BLaER1 (cell line): Measurements from ENCODE around the gene LRRC15.

Experiments
- H3K27ac ChIP-seq: shearing (Covaris generic); formaldehyde crosslinking; 2 replicates; pipeline ENCODE4 v1.8.1; 2022
- H3K27me3 ChIP-seq: shearing (Covaris generic); formaldehyde crosslinking; 2 replicates; pipeline ENCODE4 v1.8.1; 2022
- H3K36me3 ChIP-seq: shearing (Covaris generic); formaldehyde crosslinking; 2 replicates; pipeline ENCODE4 v1.8.1; 2022
- H3K4me1 ChIP-seq: shearing (Covaris generic); formaldehyde crosslinking; 2 replicates; pipeline ENCODE4 v1.8.1; 2022
- H3K4me2 ChIP-seq: shearing (Covaris generic); formaldehyde crosslinking; 2 replicates; pipeline ENCODE4 v1.8.1; 2022
- H3K4me3 ChIP-seq: shearing (Covaris generic); formaldehyde crosslinking; 2 replicates; pipeline ENCODE4 v1.8.1; 2022
- H3K9ac ChIP-seq: shearing (Covaris generic); formaldehyde crosslinking; 2 replicates; pipeline ENCODE4 v1.8.1; 2022
- H3K9me3 ChIP-seq: shearing (Covaris generic); formaldehyde crosslinking; 2 replicates; pipeline ENCODE4 v1.8.1; 2022
- H4K20me1 ChIP-seq: shearing (Covaris generic); formaldehyde crosslinking; 2 replicates; pipeline ENCODE4 v1.8.1; 2022
- Cebpa-rat ChIP-seq: shearing (Covaris generic); IDR thresholded peaks from 2 replicates; pipeline ENCODE4 v1.8.1; 2022

LRRC15 gene

GRCh38 chr3:194308601-194309449 is 60.7 kb downstream of the LRRC15 start:
- Histone ChIP-seq H3K4me3 (no peak overlapping the region), H3K4me2 (no peak overlapping the region), H3K27ac (no peak overlapping the region), H3K36me3 (no peaks in the 10 kb centered on the region), H4K20me1 (peaks cover 62% of the 10 kb centered on the region), H3K4me1 (peaks cover 44% of the 10 kb centered on the region), H3K9me3 (peaks cover 6% of the 10 kb centered on the region; the same call in 1 of the 2 replicates), H3K9ac (no peak overlapping the region), H3K27me3 (peaks cover 87% of the 10 kb centered on the region)
- TF ChIP-seq Cebpa-rat = no peak

- H3K27ac ChIP-seq = no peak overlapping the region
- peaks cover 87% of the 10 kb centered on the region for H3K27me3 ChIP-seq
- no peak for TF ChIP-seq Cebpa-rat
- peaks cover 45% of the 10 kb centered on the region for H3K4me1 ChIP-seq
- H3K9ac ChIP-seq = no peak overlapping the region
- peak overlapping the region; percentile 91 for H3K4me2 ChIP-seq
- peaks cover 9% of the 10 kb centered on the region; the same call in 1 of the 2 replicates for H3K9me3 ChIP-seq
- no peak overlapping the region for H3K4me3 ChIP-seq
- H3K36me3 ChIP-seq = no peaks in the 10 kb centered on the region
- H4K20me1 ChIP-seq = peaks cover 53% of the 10 kb centered on the region
Observed at GRCh38 chr3:194307849-194308248, 61.7 kb downstream of the LRRC15 start.

- peaks cover 86% of the 10 kb centered on the region for H3K27me3 ChIP-seq
- peaks cover 44% of the 10 kb centered on the region for H4K20me1 ChIP-seq
- H3K4me3 ChIP-seq = peak overlapping the region; percentile 1; the same call in 1 of the 2 replicates
- H3K4me2 ChIP-seq = peak overlapping the region; percentile 91
- H3K9ac ChIP-seq = no peak overlapping the region
- H3K27ac ChIP-seq = peak overlapping the region; percentile 62
- TF ChIP-seq Cebpa-rat = no peak
- no peaks in the 10 kb centered on the region for H3K36me3 ChIP-seq
- H3K9me3 ChIP-seq = peaks cover 9% of the 10 kb centered on the region; the same call in 1 of the 2 replicates
- peaks cover 45% of the 10 kb centered on the region for H3K4me1 ChIP-seq
Observed at GRCh38 chr3:194306771-194307640, 62.5 kb downstream of the LRRC15 start.

GRCh38 chr3:194306109-194306686 is 63.3 kb downstream of the LRRC15 start:
- H3K9ac ChIP-seq = peak overlapping the region; percentile 30; the same call in 1 of the 2 replicates
- H3K4me2 ChIP-seq = peak overlapping the region; percentile 91
- peaks cover 43% of the 10 kb centered on the region for H4K20me1 ChIP-seq
- H3K27me3 ChIP-seq = peaks cover 86% of the 10 kb centered on the region
- peaks cover 45% of the 10 kb centered on the region for H3K4me1 ChIP-seq
- H3K27ac ChIP-seq = peak overlapping the region; percentile 67
- H3K36me3 ChIP-seq = no peaks in the 10 kb centered on the region
- TF ChIP-seq Cebpa-rat = no peak
- peaks cover 9% of the 10 kb centered on the region; the same call in 1 of the 2 replicates for H3K9me3 ChIP-seq
- peak overlapping the region; percentile 1; the same call in 1 of the 2 replicates for H3K4me3 ChIP-seq

GRCh38 chr3:194305356-194306108 is 64.0 kb downstream of the LRRC15 start:
- Histone ChIP-seq H4K20me1 (peaks cover 45% of the 10 kb centered on the region), H3K4me3 (no peak overlapping the region), H3K27me3 (peaks cover 84% of the 10 kb centered on the region), H3K9ac (peak overlapping the region; percentile 30; the same call in 1 of the 2 replicates), H3K4me2 (peak overlapping the region; percentile 91), H3K4me1 (peaks cover 48% of the 10 kb centered on the region), H3K27ac (peak overlapping the region; percentile 67), H3K36me3 (no peaks in the 10 kb centered on the region), H3K9me3 (peaks cover 9% of the 10 kb centered on the region; the same call in 1 of the 2 replicates)
- no peak for TF ChIP-seq Cebpa-rat
